A549 treated with AZD9567 at 1 μM for 4 hours (cell line): ENCODE results near the gene TARBP2. TPM values are rescaled to one million over a fixed set of nuclear protein-coding genes. Genes with fewer than 3 reads are reported as not detected.

ENCODE experiments used
- total RNA-seq: library from RNA; stranded (reverse); fragments of 200-300 nt; extraction: Qiagen RNA extraction; gene quantifications from 5 replicates; pipeline ENCODE4 v1.2.3, GENCODE V29; 2022; ENCODE audit not compliant: insufficient read depth

TARBP2 gene, protein sequence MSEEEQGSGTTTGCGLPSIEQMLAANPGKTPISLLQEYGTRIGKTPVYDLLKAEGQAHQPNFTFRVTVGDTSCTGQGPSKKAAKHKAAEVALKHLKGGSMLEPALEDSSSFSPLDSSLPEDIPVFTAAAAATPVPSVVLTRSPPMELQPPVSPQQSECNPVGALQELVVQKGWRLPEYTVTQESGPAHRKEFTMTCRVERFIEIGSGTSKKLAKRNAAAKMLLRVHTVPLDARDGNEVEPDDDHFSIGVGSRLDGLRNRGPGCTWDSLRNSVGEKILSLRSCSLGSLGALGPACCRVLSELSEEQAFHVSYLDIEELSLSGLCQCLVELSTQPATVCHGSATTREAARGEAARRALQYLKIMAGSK
- 42.4 to 57.5 TPM (median 52.6 TPM) in 5 replicates for total RNA-seq

GRCh38 chr12:53500776-53501614, at the start of gene TARBP2:
Gene TARBP2 (plus strand): TSS chr12:53501283. CDS start chr12:53501409, 126 bp downstream.

DNA sequence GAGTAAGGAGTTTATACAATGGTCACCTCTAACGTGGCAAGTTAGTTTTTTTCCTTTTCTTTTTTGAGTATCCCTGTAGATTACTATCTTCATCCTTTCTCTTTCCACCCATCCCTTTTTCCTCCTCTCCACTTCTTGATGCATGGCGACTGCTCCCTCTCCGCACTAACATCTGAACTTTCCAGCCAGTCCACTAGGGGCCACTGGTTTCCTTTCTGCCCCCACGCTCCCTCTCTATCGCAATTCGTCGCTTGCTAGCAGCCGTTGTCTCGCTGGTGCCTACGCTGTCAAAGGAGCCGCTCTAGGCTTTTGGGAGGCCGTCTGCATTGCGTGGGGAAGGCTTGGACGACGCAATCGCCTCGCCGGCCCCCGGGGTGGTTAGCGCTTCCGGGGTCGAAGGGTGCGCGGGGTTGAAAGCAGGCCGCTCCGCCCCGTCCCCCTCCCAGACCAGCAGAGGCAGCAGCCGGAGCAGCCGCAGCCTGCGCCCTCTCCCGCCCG, 49.4 kb upstream of the TARBP2 start, which contains the start of gene PCBP2:
TSS of gene PCBP2 (plus strand) at position 442 of the 498 bp plus-strand sequence. CDS start 2,699 bp downstream, outside the sequence.

DNA sequence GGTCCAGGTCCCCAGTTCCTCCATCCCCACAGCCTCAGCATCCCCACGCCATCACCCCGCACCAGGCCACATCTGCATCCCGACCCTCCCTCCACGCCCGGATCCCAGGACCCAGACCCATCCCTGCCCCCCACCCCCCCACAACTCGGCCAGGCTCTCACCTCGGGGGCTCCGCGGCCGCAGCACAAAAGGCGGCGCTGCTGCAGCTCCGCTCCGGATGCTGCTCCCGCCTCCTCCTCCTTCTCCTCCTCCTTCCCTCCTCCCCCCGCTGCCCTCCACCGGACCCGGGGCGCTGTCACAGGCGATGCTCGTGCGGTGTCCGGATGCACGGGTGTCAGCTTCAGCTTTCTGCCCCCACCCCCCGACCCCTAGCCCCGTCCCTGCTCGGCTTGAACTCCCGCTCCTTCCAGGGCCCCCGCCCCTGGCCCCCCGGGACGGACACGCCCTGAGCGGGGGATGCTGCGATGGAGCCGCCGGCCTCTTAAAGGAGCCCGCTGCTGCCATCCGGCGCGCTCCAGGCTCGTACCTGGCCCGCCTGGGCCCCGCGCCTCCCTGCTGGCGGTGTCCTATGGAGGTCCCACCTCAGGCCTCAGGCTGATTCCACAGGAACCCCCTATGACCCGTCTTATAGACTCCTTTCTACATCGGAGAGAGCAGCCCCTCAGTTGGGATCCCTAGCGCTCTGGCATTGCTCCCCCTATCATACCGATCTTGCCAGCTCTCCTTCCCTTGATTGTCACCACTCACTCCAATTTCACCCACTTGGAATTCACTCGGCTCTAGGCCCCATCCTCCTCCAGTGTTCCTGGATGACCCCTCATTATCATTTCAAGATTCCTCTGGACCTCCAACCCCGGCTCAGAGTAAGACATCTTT, 1.6 kb upstream of the TARBP2 start, which contains the start of gene MAP3K12:
TSS of gene MAP3K12 (minus strand) at position 193 of the 876 bp plus-strand sequence. CDS start 12,067 bp downstream, outside the sequence.

DNA sequence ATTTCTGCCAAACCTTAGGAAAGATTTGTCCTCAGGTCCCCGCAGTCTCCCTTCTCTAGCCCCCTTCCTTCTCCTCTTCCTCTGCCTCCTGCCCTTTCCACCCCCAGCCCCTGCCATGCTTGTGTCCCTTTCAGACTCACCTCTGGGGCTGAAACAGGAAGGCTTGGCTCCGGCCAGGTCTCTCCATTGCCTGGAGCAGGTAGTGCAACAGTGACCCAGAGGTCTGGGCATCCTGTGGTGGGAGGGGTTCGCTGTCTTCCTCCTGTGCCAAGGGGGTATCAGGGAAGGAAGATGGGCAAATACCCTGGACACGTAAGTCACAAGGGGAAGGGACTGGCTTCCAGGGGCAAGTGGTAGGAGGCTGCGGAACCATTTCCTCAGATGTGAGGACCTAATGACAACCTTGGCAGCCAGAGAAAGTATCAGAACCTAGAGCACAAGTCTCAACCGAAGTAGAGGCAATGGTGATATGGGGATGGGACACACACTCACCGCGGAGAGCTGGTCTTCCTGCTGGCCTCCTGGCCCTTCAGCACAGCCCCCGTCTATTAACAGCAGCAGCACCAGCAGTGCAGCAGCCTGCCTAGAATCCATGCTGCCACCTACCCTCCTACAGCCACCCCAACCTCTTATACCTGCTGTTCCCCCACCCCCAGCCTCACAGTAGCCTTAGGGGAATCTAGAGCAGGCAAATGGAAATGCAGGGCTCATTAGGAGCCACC, 6.0 kb downstream of the TARBP2 start, which contains the start of gene NPFF:
TSS of gene NPFF (minus strand) at position 604 of the 722 bp plus-strand sequence. CDS start at position 594, 10 bp downstream.

Other genes with a start within 250 kb of the TARBP2 start
- 16.5 to 20.8 TPM (median 19.4 TPM) in 5 replicates for gene ESPL1, start 233.0 kb upstream of the TARBP2 start, total RNA-seq
- 462 to 512 TPM (median 505 TPM) in 5 replicates for gene PFDN5, start 205.7 kb upstream of the TARBP2 start, total RNA-seq
- 85.7 to 101 TPM (median 88.3 TPM) in 5 replicates for gene MYG1, start 201.6 kb upstream of the TARBP2 start, total RNA-seq
- gene AAAS, start 179.7 kb upstream of the TARBP2 start, total RNA-seq: 78.3 to 97.9 TPM (median 80.5 TPM) in 5 replicates
- 0.03 TPM in 2 of 5 replicates, not detected in the others for gene SP7, start 164.9 kb upstream of the TARBP2 start, total RNA-seq
- 18.7 to 23.4 TPM (median 21.2 TPM) in 5 replicates for gene SP1, start 121.1 kb upstream of the TARBP2 start, total RNA-seq
- gene AMHR2, start 77.4 kb upstream of the TARBP2 start, total RNA-seq: 0.82 to 1.2 TPM (median 0.97 TPM) in 4 of 5 replicates, not detected in the other
- gene PRR13, start 59.5 kb upstream of the TARBP2 start, total RNA-seq: 241 to 345 TPM (median 303 TPM) in 5 replicates
- 639 to 671 TPM (median 649 TPM) in 5 replicates for gene PCBP2, start 49.2 kb upstream of the TARBP2 start, total RNA-seq
- 5.3 to 15.1 TPM (median 12.7 TPM) in 5 replicates for gene MAP3K12, start 1.8 kb upstream of the TARBP2 start, total RNA-seq
- 0.20 TPM in 1 of 5 replicates, not detected in the others for gene NPFF, start 6.2 kb downstream of the TARBP2 start, total RNA-seq
- 18.1 to 21.6 TPM (median 18.2 TPM) in 5 replicates for gene ATF7, start 125.1 kb downstream of the TARBP2 start, total RNA-seq
- 558 to 716 TPM (median 650 TPM) in 5 replicates for gene ATP5MC2, start 174.8 kb downstream of the TARBP2 start, total RNA-seq
- 16.4 to 27.6 TPM (median 18.6 TPM) in 5 replicates for gene CALCOCO1, start 226.2 kb downstream of the TARBP2 start, total RNA-seq